HCT116 (cell line): ENCODE data around the gene FOXO6. TPM values are rescaled to one million over a fixed set of nuclear protein-coding genes. Genes with fewer than 3 reads are reported as not detected.

Experiments
- ATAC-seq: fragments of 200-7000 bp; cut with Tn5 transposase; 2 replicates; pipeline ENCODE4 v1.9.1; 2020; ENCODE audit warnings: mild to moderate bottlenecking, moderate library complexity
- BruUV-seq: library from RNA; stranded (reverse); fragments of 400-500 nt; replicated peaks from 2 replicates; lab custom pipeline; 2021; lab: Mats Ljungman, UMichigan
- CTCF ChIA-PET: fragments of 300-600 bp; sonication (Branson Sonifier 250); formaldehyde crosslinking; loops from one replicate; lab custom pipeline; 2021; ENCODE audit warnings: antibody characterized with exemption; lab: Charles Lee
- POLR2A ChIA-PET: fragments of 300-600, 350-600 bp; sonication (Branson Sonifier 250); formaldehyde crosslinking; loops from one replicate; lab custom pipeline; 2021; ENCODE audit warnings: antibody characterized with exemption; lab: Charles Lee
- RAD21 ChIA-PET, 2 experiments: fragments of 300-600 bp; sonication (Branson Sonifier 250); formaldehyde crosslinking; loops; one replicate each; lab custom pipeline; 2023; ENCODE audit warnings: low total read pairs in 2 of 2; ENCODE audit not compliant: uncharacterized antibody in 2 of 2, unreplicated experiment in 2 of 2, low non-redundant PET in 1 of 2; lab: Charles Lee
- DNase-seq: peaks from one replicate; pipeline ENCODE4 v3.0.0-alpha.2; 2010; ENCODE audit warnings: low read depth, low spot score
- H2AFZ ChIP-seq: fragments of 200-600 bp; shearing (Covaris generic), sonication (generic); 2 replicates; pipeline ENCODE4 v1.6.1; 2017; ENCODE audit warnings: low read depth, mixed run types, mixed read lengths, antibody characterized with exemption, low read length; ENCODE audit not compliant: poor library complexity, severe bottlenecking
- H3K27ac ChIP-seq: 2 replicates; pipeline ENCODE4 v1.5.1; 2012; ENCODE audit warnings: low read depth, low read length
- H3K27me3 ChIP-seq: fragments of 200-600 bp; sonication (generic); 2 replicates; pipeline ENCODE4 v1.6.1; 2016; ENCODE audit warnings: mixed run types, low read length, mixed read lengths; ENCODE audit not compliant: insufficient read depth
- H3K36me3 ChIP-seq, 2 experiments: fragments of 200-500 bp in 1 of 2; fragments of 200-600 bp in 1 of 2; sonication (Bioruptor generic) in 1 of 2; sonication (generic) in 1 of 2; 2 replicates each; pipeline versions ENCODE4 v1.5.1 to v1.6.1; 2014 to 2016; ENCODE audit warnings: low read length in 2 of 2, inconsistent platforms in 1 of 2, mixed read lengths in 1 of 2, mixed run types in 1 of 2; ENCODE audit not compliant: insufficient read depth in 2 of 2, control insufficient read depth in 1 of 2
- H3K4me1 ChIP-seq, 2 experiments: fragments of 200-600 bp in 1 of 2; sonication (generic) in 1 of 2; 2 replicates each; pipeline versions ENCODE4 v1.5.1 to v1.6.1; 2012 to 2017; ENCODE audit warnings: low read length in 2 of 2, inconsistent platforms in 1 of 2, mild to moderate bottlenecking in 1 of 2, mixed read lengths in 1 of 2, mixed run types in 1 of 2, moderate library complexity in 1 of 2; ENCODE audit not compliant: insufficient read depth in 2 of 2, control insufficient read depth in 1 of 2
- H3K4me2 ChIP-seq: fragments of 200-600 bp; sonication (generic); 2 replicates; pipeline ENCODE4 v1.6.1; 2017; ENCODE audit warnings: mixed run types, low read length, mixed read lengths
- H3K4me3 ChIP-seq, 2 experiments: fragments of 200-600 bp in 1 of 2; sonication (generic) in 1 of 2; replicated peaks in 1 of 2; 2 replicates each; pipeline ENCODE4 v1.5.1; 2011 to 2016; ENCODE audit warnings: low read length in 2 of 2, control low read depth in 1 of 2, low read depth in 1 of 2, mild to moderate bottlenecking in 1 of 2, mixed read lengths in 1 of 2, mixed run types in 1 of 2
- H3K79me2 ChIP-seq: fragments of 200-600 bp; sonication (generic); 2 replicates; pipeline ENCODE4 v1.6.1; 2017; ENCODE audit warnings: mild to moderate bottlenecking, mixed run types, low read length, moderate library complexity, mixed read lengths; ENCODE audit not compliant: insufficient read depth
- H3K9ac ChIP-seq: fragments of 200-600 bp; sonication (generic); 2 replicates; pipeline ENCODE4 v1.6.1; 2016; ENCODE audit warnings: low read length, mixed read lengths
- H3K9me2 ChIP-seq: fragments of 200-600 bp; sonication (generic), shearing (Covaris generic); 2 replicates; pipeline ENCODE4 v1.6.1; 2017; ENCODE audit warnings: mixed run types, mild to moderate bottlenecking, moderate library complexity; ENCODE audit not compliant: insufficient read depth
- H3K9me3 ChIP-seq, 2 experiments: fragments of 200-500 bp in 1 of 2; fragments of 200-600 bp in 1 of 2; sonication (Bioruptor generic) in 1 of 2; sonication (generic) in 1 of 2; 2 replicates each; pipeline ENCODE4 v1.6.1; 2014 to 2017; ENCODE audit warnings: low read length in 2 of 2, mixed read lengths in 2 of 2, inconsistent platforms in 1 of 2, low read depth in 1 of 2, mild to moderate bottlenecking in 1 of 2, mixed run types in 1 of 2, moderate library complexity in 1 of 2; ENCODE audit not compliant: control insufficient read depth in 1 of 2, insufficient read depth in 1 of 2
- H4K20me1 ChIP-seq: fragments of 200-600 bp; sonication (generic), shearing (Covaris generic); 2 replicates; pipeline ENCODE4 v1.6.1; 2017; ENCODE audit warnings: mixed run types, mild to moderate bottlenecking, moderate library complexity; ENCODE audit not compliant: insufficient read depth
- ATF3 ChIP-seq: IDR thresholded peaks from 2 replicates; pipeline ENCODE4 v1.6.1; 2012
- CEBPB ChIP-seq: IDR thresholded peaks from 2 replicates; pipeline ENCODE4 v1.6.1; 2012; ENCODE audit warnings: low read depth
- EGR1 ChIP-seq: IDR thresholded peaks from 2 replicates; pipeline ENCODE4 v1.6.1; 2012; ENCODE audit warnings: low read depth
- ELF1 ChIP-seq: IDR thresholded peaks from 2 replicates; pipeline ENCODE4 v1.6.1; 2012; ENCODE audit warnings: low read depth, borderline replicate concordance
- EZH2 ChIP-seq: fragments of 200-600 bp; sonication (generic); IDR thresholded peaks from 2 replicates; pipeline ENCODE4 v1.6.1; 2017; ENCODE audit warnings: antibody characterized with exemption, mixed run types
- JUND ChIP-seq: IDR thresholded peaks from 2 replicates; pipeline ENCODE4 v1.6.1; 2012
- MAX ChIP-seq: IDR thresholded peaks from 2 replicates; pipeline ENCODE4 v1.6.1; 2012
- POLR2A ChIP-seq: IDR thresholded peaks from 2 replicates; pipeline ENCODE4 v1.7.0; 2011; ENCODE audit warnings: borderline replicate concordance; ENCODE audit not compliant: insufficient read depth, insufficient read length; ENCODE audit errors: extremely low read depth
- POLR2AphosphoS5 ChIP-seq: IDR thresholded peaks from 2 replicates; pipeline ENCODE4 v1.6.1; 2011; ENCODE audit warnings: mild to moderate bottlenecking, low read depth, low read length, moderate library complexity
- RAD21 ChIP-seq: IDR thresholded peaks from 2 replicates; pipeline ENCODE4 v1.6.1; 2012; ENCODE audit warnings: low read depth, mild to moderate bottlenecking
- SRF ChIP-seq: IDR thresholded peaks from 2 replicates; pipeline ENCODE4 v1.6.1; 2012; ENCODE audit warnings: low read depth
- YY1 ChIP-seq: IDR thresholded peaks from 2 replicates; pipeline ENCODE4 v1.6.1; 2011; ENCODE audit warnings: low read length, low read depth, moderate library complexity, mild to moderate bottlenecking; ENCODE audit not compliant: insufficient replicate concordance; ENCODE audit errors: extremely low read depth
- ZNF274 ChIP-seq: fragments of 200-500 bp; sonication (Bioruptor generic); IDR thresholded peaks from 2 replicates; pipeline ENCODE4 v1.6.1; 2014; ENCODE audit warnings: mild to moderate bottlenecking, low read depth, low read length, inconsistent platforms
- intact Hi-C: fragments of 100-400 bp; cut with micrococcal nuclease; formaldehyde crosslinking; loops from 2 replicates; pipeline ENCODE4 v1.10.0; 2022
- total RNA-seq: library from RNA; stranded (reverse); gene quantifications from one replicate; pipeline ENCODE4 v1.2.1, GENCODE V29; 2021; ENCODE audit not compliant: unreplicated experiment

The FOXO6 gene
- total RNA-seq, 1 experiment from 2014 or later = 7.0 TPM

- no TSS peak for BruUV-seq
- Histone ChIP-seq H4K20me1 (no peaks in the 10 kb centered on the region), H3K27me3 (no peaks in the 10 kb centered on the region), H3K36me3 (no peaks in the 10 kb centered on the region), H3K79me2 (no peaks in the 10 kb centered on the region), H3K4me2 (no peak overlapping the region), H3K9ac (no peak overlapping the region), H3K4me3 (no peak overlapping the region), H3K27ac (no peak overlapping the region), H3K9me3 (no peaks in the 10 kb centered on the region), H2AFZ (no peak overlapping the region), H3K9me2 (no peaks in the 10 kb centered on the region), H3K4me1 (peaks cover 10 to 23% of the 10 kb centered on the region in 2 experiments)
- intact Hi-C loops = no loop called here
- no peak for TF ChIP-seq YY1
- TF ChIP-seq ATF3 = no peak
- TF ChIP-seq ZNF274 = no peak
- TF ChIP-seq RAD21 = no peak
- TF ChIP-seq EZH2 = no peak
- no peak for ATAC-seq
- ChIA-PET POLR2A (no interaction called here), CTCF (no interaction called here), RAD21 (no interaction called here)
- DNase-seq = no peak
These were observed 7.6 kb downstream of the FOXO6 start for GRCh38 chr1:41368801-41369200.

GRCh38 chr1:41369531-41369930 is 8.3 kb downstream of the FOXO6 start:
- CTCF ChIA-PET = no interaction called here
- Histone ChIP-seq H4K20me1 (no peaks in the 10 kb centered on the region), H3K4me2 (no peak overlapping the region), H3K27me3 (no peaks in the 10 kb centered on the region), H3K9me2 (no peaks in the 10 kb centered on the region), H3K4me3 (no peak overlapping the region), H3K9ac (no peak overlapping the region), H3K9me3 (no peaks in the 10 kb centered on the region), H3K4me1 (peaks cover 10 to 23% of the 10 kb centered on the region in 2 experiments), H3K27ac (no peak overlapping the region), H3K36me3 (no peaks in the 10 kb centered on the region), H3K79me2 (no peaks in the 10 kb centered on the region), H2AFZ (no peak overlapping the region)
- POLR2A ChIA-PET = no interaction called here
- DNase-seq = no peak
- ATAC-seq = no peak
- RAD21 ChIA-PET = no interaction called here
- no TSS peak for BruUV-seq
- intact Hi-C loops = no loop called here
- TF ChIP-seq POLR2AphosphoS5 (no peak), RAD21 (no peak), ELF1 (no peak), POLR2A (no peak), EGR1 (no peak), YY1 (no peak), ATF3 (no peak), MAX (no peak), CEBPB (no peak), JUND (no peak), SRF (no peak)
